Measurements from ENCODE around the gene WWOX. TPM values are rescaled to one million over a fixed set of nuclear protein-coding genes. Genes with fewer than 3 reads are reported as not detected.

Gene WWOX
- total RNA-seq, 5 donors from 2014 or later (not counting 1 experiment from before 2014, with no cell fraction given) = 21.2 to 26.0 (median 22.6) TPM

DNA sequence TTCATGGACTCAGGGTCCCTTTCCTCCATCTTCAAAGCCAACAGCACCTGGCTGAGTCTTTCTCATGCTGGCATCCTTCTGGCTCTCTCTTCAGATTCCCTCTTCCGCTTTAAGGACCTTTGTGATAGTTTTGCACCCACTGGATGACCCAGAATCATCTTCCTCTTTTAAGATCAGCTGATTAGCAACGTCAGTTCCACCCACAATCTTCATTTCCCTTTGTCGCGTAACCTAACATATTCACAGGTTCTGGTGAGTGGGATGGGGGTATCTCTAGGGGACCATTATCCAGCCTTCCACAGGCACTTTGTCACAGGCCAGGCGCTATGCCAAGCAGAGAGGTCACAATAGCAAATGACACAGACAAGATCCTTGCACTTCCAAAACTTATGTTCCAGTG, 907.3 kb downstream of the WWOX start:
- no peaks in the 10 kb centered on the region for H3K36me3 ChIP-seq (ENCODE audit: control insufficient read depth in 2 of 2, extremely low read depth in 1 of 2, insufficient read depth in 1 of 2, low read length in 1 of 2)
- ChIA-PET POLR2A (no interaction called here), CTCF (no interaction called here)
- Mint-ChIP-seq H3K4me3 (no peak overlapping the region), H3K4me1 (peaks cover 0 to 4% (median 2%) of the 10 kb centered on the region in 3 donors), H3K27me3 (no peaks in the 10 kb centered on the region), H3K36me3 (no peaks in the 10 kb centered on the region), H3K27ac (peak overlapping the region in 1 of 2 donors; percentile 44), H3K9me3 (no peaks in the 10 kb centered on the region)
- no peak overlapping the region for H3K4me3 ChIP-seq (ENCODE audit: control insufficient read depth in 1 of 2, extremely low read depth in 1 of 2, low read length in 1 of 2)
- no peaks in the 10 kb centered on the region for H3K9me3 ChIP-seq
- DNase-seq = no peak
- no peaks in the 10 kb centered on the region for H3K27me3 ChIP-seq (replicated peaks in 1 of 2; ENCODE audit: control insufficient read depth in 2 of 2, extremely low read depth in 1 of 2, insufficient read depth in 2 of 2, low read length in 1 of 2)
- no peaks in the 10 kb centered on the region for H3K4me1 ChIP-seq (ENCODE audit: control insufficient read depth in 1 of 2, extremely low read depth in 1 of 2, insufficient read depth in 2 of 2, low read length in 2 of 2)
- no peak for ATAC-seq (replicated peaks in 1 of 4)
- WGBS (ENCODE audit: insufficient coverage) = no CpG with 5 or more reads among the region's 5 CpGs
- no peak overlapping the region for H3K27ac ChIP-seq (ENCODE audit: low read length)

DNA sequence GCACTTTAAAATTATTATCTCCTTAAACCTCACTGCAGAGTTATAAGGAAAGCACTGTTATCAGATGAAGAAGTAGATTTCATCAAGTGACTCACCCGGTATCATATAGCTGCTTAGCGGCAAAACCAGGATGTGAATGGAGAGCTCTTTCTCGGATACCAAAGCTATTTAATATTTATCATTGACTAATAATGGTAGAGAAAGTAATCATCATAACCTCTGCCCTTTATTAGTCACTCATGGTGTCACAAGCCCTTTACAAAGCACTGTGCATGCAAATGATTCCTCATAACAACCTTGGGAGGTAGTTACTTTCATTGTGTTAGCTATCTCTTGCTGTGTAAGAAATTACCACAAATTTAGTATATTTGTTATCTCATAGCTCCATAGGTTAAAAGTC, 908.2 kb downstream of the WWOX start:
- Histone ChIP-seq H3K36me3 (ENCODE audit: control insufficient read depth in 2 of 2, extremely low read depth in 1 of 2, insufficient read depth in 1 of 2, low read length in 1 of 2) (no peaks in the 10 kb centered on the region), H3K27ac (ENCODE audit: low read length) (no peak overlapping the region), H3K27me3 (replicated peaks in 1 of 2; ENCODE audit: control insufficient read depth in 2 of 2, extremely low read depth in 1 of 2, insufficient read depth in 2 of 2, low read length in 1 of 2) (no peaks in the 10 kb centered on the region), H3K9me3 (no peaks in the 10 kb centered on the region), H3K4me3 (ENCODE audit: control insufficient read depth in 1 of 2, extremely low read depth in 1 of 2, low read length in 1 of 2) (no peak overlapping the region), H3K4me1 (ENCODE audit: control insufficient read depth in 1 of 2, extremely low read depth in 1 of 2, insufficient read depth in 2 of 2, low read length in 2 of 2) (no peaks in the 10 kb centered on the region)
- no peaks in the 10 kb centered on the region for H3K27me3 Mint-ChIP-seq
- no peak overlapping the region for H3K4me3 Mint-ChIP-seq
- POLR2A ChIA-PET = no interaction called here
- H3K9me3 Mint-ChIP-seq = no peaks in the 10 kb centered on the region
- no CpG with 5 or more reads among the region's 3 CpGs for WGBS (ENCODE audit: insufficient coverage)
- peaks cover under 1 to 5% (median 2%) of the 10 kb centered on the region in 3 donors for H3K4me1 Mint-ChIP-seq
- CTCF ChIA-PET = no interaction called here
- no peaks in the 10 kb centered on the region for H3K36me3 Mint-ChIP-seq
- H3K27ac Mint-ChIP-seq = no peak overlapping the region
- DNase-seq (no peak), ATAC-seq (replicated peaks in 1 of 4) (no peak)

DNA sequence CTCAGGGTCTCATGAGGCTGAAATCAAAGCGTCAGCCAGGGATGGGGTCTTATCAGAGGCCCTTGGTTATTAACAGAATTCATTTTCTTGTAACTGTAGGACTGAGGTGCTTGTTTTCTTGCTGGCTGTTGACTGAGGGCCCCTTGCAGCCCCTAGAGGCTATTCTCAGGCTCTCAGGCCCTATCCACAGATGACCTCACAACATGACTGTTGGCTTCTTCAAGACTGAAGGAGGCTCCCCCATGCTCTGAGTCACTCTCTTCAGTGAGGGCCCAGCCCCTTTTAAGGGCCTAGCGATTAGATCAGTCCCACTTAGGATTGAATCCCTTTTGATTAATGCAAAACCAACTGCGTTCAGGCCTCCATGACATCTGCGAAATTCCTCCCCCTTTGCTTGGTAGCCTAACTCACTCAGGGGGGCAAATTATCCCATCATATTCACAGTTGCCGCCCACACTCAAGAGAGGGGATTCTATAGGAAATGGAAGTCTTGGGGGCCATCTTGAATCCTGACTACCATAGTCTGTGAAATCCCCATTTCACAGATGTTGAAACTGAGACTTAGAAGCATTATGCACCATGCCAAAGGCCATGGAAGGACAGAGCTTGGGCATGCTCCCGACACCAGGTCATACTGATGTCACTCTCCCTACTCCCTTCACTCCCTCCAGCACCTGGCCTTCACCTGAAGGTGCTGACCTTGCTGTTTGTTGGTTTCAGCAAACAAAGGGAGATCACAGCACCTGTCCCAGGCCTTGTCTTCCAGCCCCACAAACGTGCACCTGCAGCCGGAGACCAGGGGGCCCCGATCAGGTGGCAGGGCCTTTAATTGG, 908.8 kb downstream of the WWOX start:
- Mint-ChIP-seq H3K27ac (no peak overlapping the region), H3K4me3 (no peak overlapping the region), H3K36me3 (no peaks in the 10 kb centered on the region), H3K9me3 (no peaks in the 10 kb centered on the region), H3K4me1 (peaks cover 2 to 7% (median 7%) of the 10 kb centered on the region in 3 donors), H3K27me3 (no peaks in the 10 kb centered on the region)
- H3K4me1 ChIP-seq (ENCODE audit: control insufficient read depth in 1 of 2, extremely low read depth in 1 of 2, insufficient read depth in 2 of 2, low read length in 2 of 2) = no peaks in the 10 kb centered on the region
- ATAC-seq (replicated peaks in 1 of 4) (no peak), DNase-seq (no peak)
- H3K36me3 ChIP-seq (ENCODE audit: control insufficient read depth in 2 of 2, extremely low read depth in 1 of 2, insufficient read depth in 1 of 2, low read length in 1 of 2) = no peaks in the 10 kb centered on the region
- no peak overlapping the region for H3K4me3 ChIP-seq (ENCODE audit: control insufficient read depth in 1 of 2, extremely low read depth in 1 of 2, low read length in 1 of 2)
- POLR2A ChIA-PET = no interaction called here
- no peaks in the 10 kb centered on the region for H3K9me3 ChIP-seq
- 91% methylated on average over 5 of the region's 9 CpGs for WGBS (ENCODE audit: insufficient coverage)
- H3K27me3 ChIP-seq (replicated peaks in 1 of 2; ENCODE audit: control insufficient read depth in 2 of 2, extremely low read depth in 1 of 2, insufficient read depth in 2 of 2, low read length in 1 of 2) = no peaks in the 10 kb centered on the region
- H3K27ac ChIP-seq (ENCODE audit: low read length) = no peak overlapping the region
- CTCF ChIA-PET = no interaction called here

DNA sequence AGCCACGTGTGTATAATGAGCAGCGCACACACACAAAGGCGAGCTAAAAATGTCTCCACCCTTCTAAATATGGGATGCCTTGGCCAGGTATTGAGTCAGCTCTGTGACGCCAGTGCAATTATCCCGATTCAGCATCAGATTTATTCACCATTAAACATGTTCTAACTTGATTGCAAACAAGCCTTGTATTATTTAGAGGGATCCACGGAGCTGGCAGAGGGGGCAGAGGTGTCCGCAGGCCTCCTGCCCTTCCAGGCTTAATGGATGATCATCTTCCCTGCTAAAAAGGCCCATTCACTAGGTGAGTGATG, 909.4 kb downstream of the WWOX start:
- H3K27ac Mint-ChIP-seq = no peak overlapping the region

DNA sequence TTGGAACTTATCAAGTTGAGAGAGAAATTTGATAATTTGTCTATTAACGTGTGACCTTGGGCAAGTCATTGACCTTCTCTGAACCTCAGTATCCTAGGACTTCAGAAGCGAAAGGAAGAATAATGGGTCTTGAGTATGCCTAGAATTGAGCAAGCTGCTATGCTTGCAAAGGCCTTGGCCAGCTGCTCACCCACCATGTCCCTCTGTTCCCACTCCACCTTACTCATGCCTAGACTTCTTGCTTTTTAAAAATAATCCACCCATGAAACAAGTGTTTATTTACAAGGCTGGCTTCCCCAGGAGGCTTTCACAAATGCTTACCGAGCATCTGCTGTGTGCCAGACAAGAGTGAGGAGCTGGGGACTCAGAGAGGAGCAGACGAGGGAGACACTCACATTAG, 910.4 kb downstream of the WWOX start:
- H3K9me3 Mint-ChIP-seq = no peaks in the 10 kb centered on the region
- Histone ChIP-seq H3K27me3 (replicated peaks in 1 of 2; ENCODE audit: control insufficient read depth in 2 of 2, extremely low read depth in 1 of 2, insufficient read depth in 2 of 2, low read length in 1 of 2) (no peaks in the 10 kb centered on the region), H3K4me3 (ENCODE audit: control insufficient read depth in 1 of 2, extremely low read depth in 1 of 2, low read length in 1 of 2) (no peak overlapping the region), H3K9me3 (no peaks in the 10 kb centered on the region), H3K4me1 (ENCODE audit: control insufficient read depth in 1 of 2, extremely low read depth in 1 of 2, insufficient read depth in 2 of 2, low read length in 2 of 2) (no peaks in the 10 kb centered on the region), H3K27ac (ENCODE audit: low read length) (no peak overlapping the region), H3K36me3 (ENCODE audit: control insufficient read depth in 2 of 2, extremely low read depth in 1 of 2, insufficient read depth in 1 of 2, low read length in 1 of 2) (no peaks in the 10 kb centered on the region)
- H3K27ac Mint-ChIP-seq = no peak overlapping the region
- H3K4me3 Mint-ChIP-seq = no peak overlapping the region
- peaks cover 2 to 10% (median 7%) of the 10 kb centered on the region in 3 donors for H3K4me1 Mint-ChIP-seq
- no peaks in the 10 kb centered on the region for H3K27me3 Mint-ChIP-seq
- WGBS (ENCODE audit: insufficient coverage) = 100% methylated on average over 2 of the region's 4 CpGs
- ATAC-seq (replicated peaks in 1 of 4) (no peak), DNase-seq (no peak)
- CTCF ChIA-PET = no interaction called here
- peaks cover 6% of the 10 kb centered on the region for H3K36me3 Mint-ChIP-seq
- POLR2A ChIA-PET = no interaction called here

More for the DNA sequence above, 909.4 kb downstream of the WWOX start:
- Mint-ChIP-seq H3K36me3 (peaks cover under 1% of the 10 kb centered on the region), H3K4me1 (peaks cover 2 to 10% (median 7%) of the 10 kb centered on the region in 3 donors), H3K9me3 (no peaks in the 10 kb centered on the region), H3K27me3 (no peaks in the 10 kb centered on the region), H3K4me3 (no peak overlapping the region)
- no peak for ATAC-seq (replicated peaks in 1 of 4)
- POLR2A ChIA-PET = no interaction called here
- Histone ChIP-seq H3K4me1 (ENCODE audit: control insufficient read depth in 1 of 2, extremely low read depth in 1 of 2, insufficient read depth in 2 of 2, low read length in 2 of 2) (no peaks in the 10 kb centered on the region), H3K9me3 (no peaks in the 10 kb centered on the region), H3K4me3 (ENCODE audit: control insufficient read depth in 1 of 2, extremely low read depth in 1 of 2, low read length in 1 of 2) (no peak overlapping the region), H3K36me3 (ENCODE audit: control insufficient read depth in 2 of 2, extremely low read depth in 1 of 2, insufficient read depth in 1 of 2, low read length in 1 of 2) (no peaks in the 10 kb centered on the region), H3K27ac (ENCODE audit: low read length) (no peak overlapping the region), H3K27me3 (replicated peaks in 1 of 2; ENCODE audit: control insufficient read depth in 2 of 2, extremely low read depth in 1 of 2, insufficient read depth in 2 of 2, low read length in 1 of 2) (no peaks in the 10 kb centered on the region)
- CTCF ChIA-PET = no interaction called here
- WGBS (ENCODE audit: insufficient coverage) = 65% methylated on average over 3 of the region's 7 CpGs
- DNase-seq = no peak

DNA sequence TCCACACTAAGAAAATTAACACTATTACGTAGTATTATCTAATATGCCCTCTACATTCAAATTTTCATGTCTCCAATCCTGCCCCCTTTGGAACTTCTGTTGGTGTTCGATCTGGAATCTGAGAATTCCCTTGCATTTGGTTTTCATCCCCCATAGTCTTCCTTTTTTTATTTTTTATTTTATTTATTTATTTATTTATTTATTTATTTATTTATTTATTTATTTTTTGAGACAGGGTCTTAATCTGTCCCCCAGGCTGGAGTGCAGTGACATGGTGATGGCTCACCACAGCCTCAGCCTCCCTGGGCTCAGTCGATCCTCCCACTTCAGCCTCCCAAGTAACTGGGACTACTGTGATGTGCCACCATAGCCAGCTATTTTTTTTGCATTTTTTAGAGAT, 911.8 kb downstream of the WWOX start:
- no peaks in the 10 kb centered on the region for H3K27me3 ChIP-seq (replicated peaks in 1 of 2; ENCODE audit: control insufficient read depth in 2 of 2, extremely low read depth in 1 of 2, insufficient read depth in 2 of 2, low read length in 1 of 2)
- WGBS (ENCODE audit: insufficient coverage) = 100% methylated on average over 2 of the region's 3 CpGs
- H3K9me3 ChIP-seq = no peaks in the 10 kb centered on the region
- ChIA-PET CTCF (no interaction called here), POLR2A (no interaction called here)
- peaks cover 2 to 10% (median 7%) of the 10 kb centered on the region in 3 donors for H3K4me1 Mint-ChIP-seq
- DNase-seq (no peak), ATAC-seq (replicated peaks in 1 of 4) (no peak)
- no peaks in the 10 kb centered on the region for H3K9me3 Mint-ChIP-seq
- no peak overlapping the region for H3K4me3 ChIP-seq (ENCODE audit: control insufficient read depth in 1 of 2, extremely low read depth in 1 of 2, low read length in 1 of 2)
- peaks cover 9% of the 10 kb centered on the region for H3K36me3 Mint-ChIP-seq
- H3K27ac Mint-ChIP-seq = no peak overlapping the region
- no peak overlapping the region for H3K27ac ChIP-seq (ENCODE audit: low read length)
- H3K4me1 ChIP-seq (ENCODE audit: control insufficient read depth in 1 of 2, extremely low read depth in 1 of 2, insufficient read depth in 2 of 2, low read length in 2 of 2) = no peaks in the 10 kb centered on the region
- H3K4me3 Mint-ChIP-seq = no peak overlapping the region
- no peaks in the 10 kb centered on the region for H3K36me3 ChIP-seq (ENCODE audit: control insufficient read depth in 2 of 2, extremely low read depth in 1 of 2, insufficient read depth in 1 of 2, low read length in 1 of 2)
- no peaks in the 10 kb centered on the region for H3K27me3 Mint-ChIP-seq
